Right lobe of liver (tissue), 6 donors: ENCODE measurements around the gene ILRUN. TPM values are rescaled to one million over a fixed set of nuclear protein-coding genes. Genes with fewer than 3 reads are reported as not detected.
"Not testable (repeated sequence)": the region's sequence is repeated elsewhere in the genome, so short reads cannot be mapped to it uniquely, and the experiment has no call there.

Source experiments
- ATAC-seq, 4 donors: fragments of 200-7000 bp; cut with Tn5 transposase; one replicate each; pipeline ENCODE4 v1.9.1; 2020; ENCODE audit warnings: mild to moderate bottlenecking in 4 of 4, moderate library complexity in 4 of 4
- DNase-seq, 3 donors: peaks; one replicate each; pipeline ENCODE4 v3.0.0-alpha.2; 2020
- H3K27ac ChIP-seq, 3 donors: fragments of 200-600 bp; one replicate each; pipeline ENCODE4 v1.8.0; 2022
- H3K27me3 ChIP-seq, 2 donors: fragments of 200-600 bp; one replicate each; pipeline ENCODE4 v1.8.0; 2022
- H3K36me3 ChIP-seq, 4 donors: fragments of 200-600 bp; sonication (generic) in 1 of 4; one replicate each; pipeline versions ENCODE4 v1.5.1 to v1.8.0; 2017 to 2022; ENCODE audit warnings: control low read depth in 1 of 4
- H3K4me1 ChIP-seq, 4 donors: fragments of 200-600 bp; sonication (generic) in 1 of 4; one replicate each; pipeline versions ENCODE4 v1.5.1 to v1.8.0; 2017 to 2022; ENCODE audit warnings: control low read depth in 1 of 4
- H3K4me3 ChIP-seq, 3 donors: fragments of 200-600 bp; one replicate each; pipeline ENCODE4 v1.8.0; 2022
- H3K9me3 ChIP-seq, 4 donors: fragments of 200-600 bp; sonication (generic) in 1 of 4; one replicate each; pipeline versions ENCODE4 v1.5.1 to v1.8.0; 2017 to 2022; ENCODE audit warnings: control low read depth in 1 of 4
- CTCF ChIP-seq, 4 donors: fragments of 200-600 bp in 3 of 4; fragments of 450-650 bp in 1 of 4; IDR thresholded peaks; one replicate each; pipeline versions ENCODE4 v1.5.1 to v1.8.0; 2016 to 2022; ENCODE audit warnings: antibody characterized with exemption in 4 of 4, mild to moderate bottlenecking in 2 of 4
- POLR2A ChIP-seq: fragments of 450-650 bp; IDR thresholded peaks from one replicate; pipeline ENCODE4 v1.6.1; 2017; ENCODE audit warnings: antibody characterized with exemption, mild to moderate bottlenecking
- WGBS: methylation state at CpG from one replicate; pipeline ENCODE4 v1.1.6; 2018; ENCODE audit warnings: low coverage, low lambda C conversion rate; ENCODE audit not compliant: insufficient coverage; ENCODE audit errors: missing lambda C conversion rate; 5-methylcytosine and 5-hydroxymethylcytosine counted together
- intact Hi-C, 2 donors: fragments of 100-400 bp; cut with DNase I; formaldehyde crosslinking; loops; one replicate each; pipeline versions ENCODE4 v1.11.2 to v1.14.1; 2022
- total RNA-seq, 6 experiments: library from RNA; depleted of rRNA in 2 of 6; stranded (reverse); fragments of >200 nt in 2 of 6; fragmentation: NEBNext Ultra II Directional in 3 of 6; extraction: Animal tissue kit (Norgen Biotek cat#: 25700) in 3 of 6; gene quantifications; one replicate each; pipeline versions ENCODE4 v1.1.0 to v1.2.4, GENCODE V29; 2016 to 2023
- donor health status: DM: no; HTN: yes; CAD: no.
- donor health status: DM: no; HTN: no; CAD: no.
- donor health status: DM: no; HTN: no; CAD: no.
- donor health status: DM: no; HTN: yes; CAD: no.
- donor health status: DM: no; HTN: yes; CAD: no.

The ILRUN gene
- total RNA-seq, 6 experiments from 2014 or later: 55.5 to 89.1 (median 67.1) TPM

- Histone ChIP-seq H3K4me1 (peaks cover 0 to 74% (median 34%) of the 10 kb centered on the region in 4 donors), H3K4me3 (no peak overlapping the region), H3K36me3 (no peaks in the 10 kb centered on the region), H3K9me3 (no peaks in the 10 kb centered on the region), H3K27me3 (no peaks in the 10 kb centered on the region), H3K27ac (peak overlapping the region; percentile 38 to 56 (median 46))
- TF ChIP-seq CTCF (IDR thresholded peaks at IDR 0.05): no peak
- no peak for TF ChIP-seq POLR2A
- ATAC-seq: no peak
- WGBS: 50% methylated on average over 1 of the region's 1 CpG
- intact Hi-C loops: no loop called here
- DNase-seq: no peak
Measured at GRCh38 chr6:34671367-34671766, 25.2 kb downstream of the ILRUN start.

- WGBS: 97% methylated on average over 5 of the region's 5 CpGs
- ATAC-seq, H3K4me3 ChIP-seq, H3K27me3 ChIP-seq, DNase-seq, intact Hi-C loops, H3K36me3 ChIP-seq, H3K9me3 ChIP-seq: not testable (repeated sequence)
- H3K4me1 ChIP-seq: peaks cover 0 to 80% (median 41%) of the 10 kb centered on the region in 4 donors
- peak overlapping the region in 2 of 3 donors; percentile 70 to 93 for H3K27ac ChIP-seq
Measured at GRCh38 chr6:34668799-34669198, 27.8 kb downstream of the ILRUN start.

- DNase-seq (no peak), ATAC-seq (peak; percentile 75 to 90 (median 80))
- Histone ChIP-seq H3K27me3 (no peaks in the 10 kb centered on the region), H3K4me3 (peak overlapping the region in 1 of 3 donors; percentile 2), H3K9me3 (no peaks in the 10 kb centered on the region), H3K36me3 (no peaks in the 10 kb centered on the region), H3K27ac (peak overlapping the region; percentile 31 to 93 (median 70)), H3K4me1 (peaks cover 0 to 79% (median 43%) of the 10 kb centered on the region in 4 donors)
- WGBS: 34% methylated on average over 4 of the region's 4 CpGs
- TF ChIP-seq POLR2A (no peak), CTCF (IDR thresholded peaks at IDR 0.05) (no peak)
- intact Hi-C loops: no loop called here
Measured at GRCh38 chr6:34667481-34668238, 28.9 kb downstream of the ILRUN start.

- H3K4me1 ChIP-seq: peaks cover 0 to 68% (median 34%) of the 10 kb centered on the region in 4 donors
- H3K27ac ChIP-seq: peak overlapping the region; percentile 49 to 93 (median 70)
Measured at GRCh38 chr6:34665019-34665418, 31.5 kb downstream of the ILRUN start.

More at GRCh38 chr6:34665019-34665418, 31.5 kb downstream of the ILRUN start:
- no peaks in the 10 kb centered on the region for H3K36me3 ChIP-seq
- no peak for ATAC-seq
- intact Hi-C loops: no loop called here
- TF ChIP-seq CTCF (IDR thresholded peaks at IDR 0.05) (no peak), POLR2A (no peak)
- WGBS: 56% methylated on average over 3 of the region's 4 CpGs
- DNase-seq: no peak
- no peaks in the 10 kb centered on the region for H3K27me3 ChIP-seq
- H3K4me3 ChIP-seq: no peak overlapping the region
- H3K9me3 ChIP-seq: no peaks in the 10 kb centered on the region
